Lower lobe of right lung (tissue), 2 donors: ENCODE measurements around the gene CXorf38. TPM values are rescaled to one million over a fixed set of nuclear protein-coding genes. Genes with fewer than 3 reads are reported as not detected.
A peak's percentile ranks its signal among the peaks of the same experiment; 100 is the strongest.

ENCODE experiments used
- ATAC-seq, 2 donors: fragments of 200-7000 bp; cut with Tn5 transposase; one replicate each; pipeline ENCODE4 v1.9.1; 2020 to 2022; ENCODE audit warnings: mild to moderate bottlenecking in 2 of 2, moderate library complexity in 2 of 2
- DNase-seq: peaks from one replicate; pipeline ENCODE4 v3.0.0-alpha.2; 2020
- H3K27ac ChIP-seq: fragments of 200-600 bp; one replicate; pipeline ENCODE4 v1.8.0; 2022
- H3K27me3 ChIP-seq: fragments of 200-600 bp; one replicate; pipeline ENCODE4 v1.8.0; 2022; ENCODE audit warnings: low read depth
- H3K36me3 ChIP-seq: fragments of 200-600 bp; one replicate; pipeline ENCODE4 v1.8.0; 2022; ENCODE audit warnings: mild to moderate bottlenecking
- H3K4me1 ChIP-seq: fragments of 200-600 bp; one replicate; pipeline ENCODE4 v1.8.0; 2022
- H3K4me3 ChIP-seq: fragments of 200-600 bp; one replicate; pipeline ENCODE4 v1.8.0; 2022; ENCODE audit warnings: mild to moderate bottlenecking
- H3K9me3 ChIP-seq: fragments of 200-600 bp; one replicate; pipeline ENCODE4 v1.8.0; 2022
- intact Hi-C: fragments of 100-400 bp; cut with DNase I; formaldehyde crosslinking; loops from one replicate; pipeline ENCODE4 v1.11.0; 2022
- total RNA-seq: library from RNA; stranded (reverse); fragmentation: NEBNext Ultra II Directional; extraction: Animal tissue kit (Norgen Biotek cat#: 25700); gene quantifications from one replicate; pipeline ENCODE4 v1.2.1, GENCODE V29; 2021
- TF ChIP-seq, protein P1 (sequence below): fragments of 200-600 bp; IDR thresholded peaks from one replicate; pipeline ENCODE4 v1.8.0; 2022; ENCODE audit warnings: antibody characterized with exemption, mild to moderate bottlenecking
- donor health status: DM: no; HTN: yes; CAD: no; lungs with severe emphysema.

The CXorf38 gene
- total RNA-seq, 1 donor from 2014 or later, result 16.8 TPM

DNA sequence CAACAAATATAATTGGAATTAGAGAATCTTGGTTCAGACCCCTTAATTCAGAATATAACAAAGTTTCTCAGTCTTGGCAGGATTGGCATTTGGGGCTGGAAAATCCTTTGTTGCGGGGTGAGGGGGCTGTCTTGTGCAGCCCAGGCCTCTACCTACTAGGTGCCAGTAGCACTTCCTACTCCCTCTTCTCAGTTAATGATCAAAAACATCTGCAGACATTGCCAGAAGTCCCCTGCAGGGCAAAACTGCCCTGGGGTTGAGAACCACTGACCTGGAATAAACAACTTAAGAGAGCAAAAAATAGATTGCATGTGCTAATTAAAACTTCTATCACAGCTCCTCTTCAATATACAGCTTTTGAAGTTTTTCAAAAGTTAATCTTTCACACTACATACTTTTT is 36.7 kb upstream of the CXorf38 start:
- Histone ChIP-seq H3K27me3 (no peaks in the 10 kb centered on the region), H3K9me3 (no peaks in the 10 kb centered on the region), H3K4me1 (no peaks in the 10 kb centered on the region), H3K4me3 (no peak overlapping the region), H3K36me3 (peaks cover 49% of the 10 kb centered on the region), H3K27ac (no peak overlapping the region)
- TF ChIP-seq, protein P1, sequence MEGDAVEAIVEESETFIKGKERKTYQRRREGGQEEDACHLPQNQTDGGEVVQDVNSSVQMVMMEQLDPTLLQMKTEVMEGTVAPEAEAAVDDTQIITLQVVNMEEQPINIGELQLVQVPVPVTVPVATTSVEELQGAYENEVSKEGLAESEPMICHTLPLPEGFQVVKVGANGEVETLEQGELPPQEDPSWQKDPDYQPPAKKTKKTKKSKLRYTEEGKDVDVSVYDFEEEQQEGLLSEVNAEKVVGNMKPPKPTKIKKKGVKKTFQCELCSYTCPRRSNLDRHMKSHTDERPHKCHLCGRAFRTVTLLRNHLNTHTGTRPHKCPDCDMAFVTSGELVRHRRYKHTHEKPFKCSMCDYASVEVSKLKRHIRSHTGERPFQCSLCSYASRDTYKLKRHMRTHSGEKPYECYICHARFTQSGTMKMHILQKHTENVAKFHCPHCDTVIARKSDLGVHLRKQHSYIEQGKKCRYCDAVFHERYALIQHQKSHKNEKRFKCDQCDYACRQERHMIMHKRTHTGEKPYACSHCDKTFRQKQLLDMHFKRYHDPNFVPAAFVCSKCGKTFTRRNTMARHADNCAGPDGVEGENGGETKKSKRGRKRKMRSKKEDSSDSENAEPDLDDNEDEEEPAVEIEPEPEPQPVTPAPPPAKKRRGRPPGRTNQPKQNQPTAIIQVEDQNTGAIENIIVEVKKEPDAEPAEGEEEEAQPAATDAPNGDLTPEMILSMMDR, result no peak
- intact Hi-C loops, result no loop called here
- ATAC-seq (no peak), DNase-seq (no peak)

DNA sequence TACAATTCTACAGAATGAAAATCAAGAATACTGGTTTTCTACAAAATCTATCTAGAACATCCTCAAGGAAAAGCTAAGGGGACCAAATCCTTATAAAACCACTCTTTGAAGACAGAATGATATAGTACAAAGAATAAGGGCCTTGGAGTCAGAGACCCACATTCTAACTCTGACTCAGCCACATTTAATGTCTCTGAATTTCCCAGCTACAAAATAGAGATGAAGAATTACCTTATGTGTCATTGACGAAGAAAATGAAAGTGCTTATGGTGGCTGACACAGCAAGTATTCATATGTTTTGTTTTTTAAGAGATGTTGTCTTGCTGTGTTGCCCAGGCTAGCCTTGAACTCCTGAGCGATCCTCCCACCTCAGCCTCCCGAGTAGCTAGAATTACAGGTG is 35.9 kb upstream of the CXorf38 start:
- no peaks in the 10 kb centered on the region for H3K9me3 ChIP-seq
- no peaks in the 10 kb centered on the region for H3K27me3 ChIP-seq
- TF ChIP-seq, protein P1, result no peak
- no peak overlapping the region for H3K4me3 ChIP-seq
- no peak for ATAC-seq
- DNase-seq, result no peak
- intact Hi-C loops, result no loop called here
- no peaks in the 10 kb centered on the region for H3K4me1 ChIP-seq
- no peak overlapping the region for H3K27ac ChIP-seq
- H3K36me3 ChIP-seq, result peaks cover 50% of the 10 kb centered on the region

DNA sequence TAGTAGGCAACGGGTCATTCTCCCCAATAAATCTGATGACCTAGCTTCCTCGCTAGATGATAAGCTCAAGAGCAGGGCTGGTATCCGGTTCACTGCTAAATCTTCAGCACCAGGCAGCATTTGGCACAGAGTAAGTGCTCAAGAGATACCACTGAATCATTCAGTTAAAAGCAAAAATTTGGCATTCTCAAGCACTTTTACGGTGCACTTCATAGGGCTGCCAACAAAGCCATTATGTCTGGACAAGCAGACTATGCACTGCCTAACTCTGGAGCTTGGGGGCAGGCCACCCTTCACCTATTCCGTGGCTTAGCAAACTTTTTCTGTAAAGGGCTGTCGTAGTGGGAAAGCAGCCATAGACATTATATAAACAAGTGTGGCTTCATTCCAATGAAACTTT is 23.8 kb upstream of the CXorf38 start:
- ATAC-seq (no peak), DNase-seq (no peak)
- TF ChIP-seq, protein P1, result no peak
- Histone ChIP-seq H3K4me1 (no peaks in the 10 kb centered on the region), H3K9me3 (no peaks in the 10 kb centered on the region), H3K27ac (no peak overlapping the region), H3K27me3 (no peaks in the 10 kb centered on the region), H3K4me3 (no peak overlapping the region), H3K36me3 (peaks cover 62% of the 10 kb centered on the region)
- intact Hi-C loops, result no loop called here

DNA sequence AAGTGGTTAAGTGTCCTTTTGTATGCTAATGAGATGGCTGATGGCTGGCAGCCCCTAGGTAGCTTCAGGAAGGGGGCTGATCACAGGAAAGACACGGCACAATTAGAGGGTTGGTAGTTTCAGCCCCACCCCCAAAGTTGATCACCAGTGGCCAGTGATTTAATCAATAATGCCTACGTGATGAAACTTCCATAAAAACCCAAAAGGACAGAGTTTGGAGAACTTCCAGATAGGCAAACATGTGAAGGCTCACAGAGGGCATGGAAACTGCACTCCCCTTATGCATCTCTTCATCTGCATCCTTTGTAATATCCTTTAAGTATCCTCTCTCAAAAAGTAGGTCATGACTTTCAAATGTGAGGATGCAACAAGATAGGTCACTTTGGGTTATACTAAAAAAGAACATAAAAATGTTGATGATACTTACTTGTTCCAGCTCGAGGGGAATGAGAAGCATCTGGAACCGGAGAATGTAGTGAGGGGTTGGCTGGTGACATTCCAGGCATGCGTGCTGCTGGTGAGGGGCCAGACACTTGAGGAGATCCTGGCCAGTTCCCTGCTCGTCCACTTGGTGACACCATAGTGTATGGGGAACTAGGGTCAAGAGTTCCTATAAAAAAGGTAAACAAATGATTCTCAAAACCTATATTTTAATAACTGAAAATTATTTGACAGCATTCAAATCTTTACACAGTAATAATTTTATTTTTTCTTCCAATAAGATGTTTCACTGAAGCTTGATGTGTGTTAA is 16.7 kb upstream of the CXorf38 start:
- peaks cover 74% of the 10 kb centered on the region for H3K36me3 ChIP-seq
- TF ChIP-seq, protein P1, result peak; percentile 21
- no peak overlapping the region for H3K27ac ChIP-seq
- DNase-seq, result no peak
- no peaks in the 10 kb centered on the region for H3K27me3 ChIP-seq
- H3K9me3 ChIP-seq, result no peaks in the 10 kb centered on the region
- ATAC-seq, result no peak
- H3K4me3 ChIP-seq, result no peak overlapping the region
- no peaks in the 10 kb centered on the region for H3K4me1 ChIP-seq
- intact Hi-C loops, result no loop called here

DNA sequence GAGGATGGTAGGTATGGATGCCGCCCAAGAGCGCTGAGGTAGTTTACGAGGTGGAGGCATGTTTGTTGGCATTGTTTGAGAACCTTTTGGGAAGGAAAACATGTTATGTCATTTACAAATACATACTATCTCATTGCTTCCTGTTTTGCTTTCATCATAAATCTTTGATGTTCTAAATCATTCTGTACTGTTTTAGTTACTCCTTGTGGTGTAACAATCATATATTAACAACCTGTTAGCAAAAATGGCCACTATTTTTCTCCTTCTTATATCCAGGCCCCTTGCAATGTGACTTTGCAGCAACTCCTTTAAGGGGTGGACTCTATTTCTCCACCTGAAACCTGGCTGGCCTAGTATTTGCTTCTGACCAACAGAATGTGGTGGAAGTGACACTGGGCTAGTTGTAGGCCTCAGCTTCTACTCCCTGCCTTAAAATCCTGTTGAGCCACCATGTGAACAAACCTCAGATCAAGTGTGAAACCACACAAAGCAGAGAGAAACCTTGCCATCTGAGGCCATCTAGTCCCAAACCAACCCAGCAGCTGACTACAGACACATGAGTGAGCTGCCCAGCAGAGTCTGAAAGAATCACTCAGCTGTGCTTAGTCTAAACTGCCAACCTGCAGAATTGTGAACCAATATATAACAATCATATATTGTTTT is 15.8 kb upstream of the CXorf38 start:
- DNase-seq, result no peak
- intact Hi-C loops, result no loop called here
- no peaks in the 10 kb centered on the region for H3K27me3 ChIP-seq
- no peaks in the 10 kb centered on the region for H3K9me3 ChIP-seq
- H3K36me3 ChIP-seq, result peaks cover 75% of the 10 kb centered on the region
- no peak overlapping the region for H3K4me3 ChIP-seq
- H3K4me1 ChIP-seq, result no peaks in the 10 kb centered on the region
- ATAC-seq, result no peak
- H3K27ac ChIP-seq, result no peak overlapping the region
- TF ChIP-seq, protein P1, result no peak
